ENCODE results near the gene DEAF1. TPM values are rescaled to one million over a fixed set of nuclear protein-coding genes. Genes with fewer than 3 reads are reported as not detected.

DEAF1 gene
- total and polyA plus RNA-seq, 2 of the 13 experiments (the other 11 are each of a cell fraction or from before 2014, with no cell fraction given) = 22.3 to 29.6 TPM

DNA sequence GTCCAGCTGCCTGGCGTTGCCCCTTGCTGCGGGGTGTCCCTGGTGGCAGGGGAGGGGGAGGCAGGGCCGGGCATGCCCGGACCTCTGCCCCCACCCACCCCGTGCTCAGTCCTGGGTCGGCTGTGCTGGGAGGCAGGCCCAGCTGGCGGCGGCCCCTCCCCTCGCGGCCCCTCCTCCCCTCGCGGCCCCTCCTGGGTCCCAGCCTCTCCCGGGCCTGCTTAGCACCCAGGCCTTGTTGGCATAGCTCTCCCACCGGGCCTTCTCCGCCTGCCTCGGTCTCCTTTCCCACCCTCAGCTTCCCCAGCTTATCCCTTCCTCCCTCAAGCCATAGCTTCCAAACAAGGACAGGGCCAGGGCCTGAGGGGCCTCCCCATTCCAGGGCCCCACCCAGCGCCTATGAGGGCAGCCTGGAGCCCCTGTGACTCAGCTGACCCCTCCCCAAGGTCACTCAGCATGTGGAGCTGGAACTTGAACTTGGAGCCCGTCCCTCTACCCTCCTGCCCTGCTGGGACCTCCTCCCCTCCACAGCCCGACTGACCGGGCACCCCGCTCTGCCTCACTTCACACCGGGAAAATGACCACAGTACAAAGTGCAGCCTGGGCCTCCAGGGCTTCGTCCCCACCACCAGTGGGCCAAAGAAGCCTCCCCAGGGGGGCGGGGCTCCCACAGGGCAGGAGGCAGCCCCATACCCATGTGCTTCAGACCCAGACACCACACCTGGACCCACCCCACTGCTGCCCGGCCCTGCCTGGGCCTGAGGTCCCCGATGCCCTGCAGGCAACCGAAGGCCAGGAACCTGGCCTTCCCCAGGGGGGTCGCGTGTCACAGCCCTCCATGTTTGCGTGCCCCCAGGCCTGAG, 12.2 kb upstream of the DEAF1 start (continued):
- TF ChIP-seq, protein P1, sequence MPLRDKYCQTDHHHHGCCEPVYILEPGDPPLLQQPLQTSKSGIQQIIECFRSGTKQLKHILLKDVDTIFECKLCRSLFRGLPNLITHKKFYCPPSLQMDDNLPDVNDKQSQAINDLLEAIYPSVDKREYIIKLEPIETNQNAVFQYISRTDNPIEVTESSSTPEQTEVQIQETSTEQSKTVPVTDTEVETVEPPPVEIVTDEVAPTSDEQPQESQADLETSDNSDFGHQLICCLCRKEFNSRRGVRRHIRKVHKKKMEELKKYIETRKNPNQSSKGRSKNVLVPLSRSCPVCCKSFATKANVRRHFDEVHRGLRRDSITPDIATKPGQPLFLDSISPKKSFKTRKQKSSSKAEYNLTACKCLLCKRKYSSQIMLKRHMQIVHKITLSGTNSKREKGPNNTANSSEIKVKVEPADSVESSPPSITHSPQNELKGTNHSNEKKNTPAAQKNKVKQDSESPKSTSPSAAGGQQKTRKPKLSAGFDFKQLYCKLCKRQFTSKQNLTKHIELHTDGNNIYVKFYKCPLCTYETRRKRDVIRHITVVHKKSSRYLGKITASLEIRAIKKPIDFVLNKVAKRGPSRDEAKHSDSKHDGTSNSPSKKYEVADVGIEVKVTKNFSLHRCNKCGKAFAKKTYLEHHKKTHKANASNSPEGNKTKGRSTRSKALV (CRISPR knock-in tag; IDR thresholded peaks at IDR 0.05) = 0 out of 2 replicates have a peak, but pooled peaks have one; percentile 21
- TF ChIP-seq HOXA3 (CRISPR knock-in tag; IDR thresholded peaks at IDR 0.05) (peak; percentile 59), AKAP8 (CRISPR knock-in tag; IDR thresholded peaks at IDR 0.05) (peak; percentile 93), NR2C2 (CRISPR knock-in tag; IDR thresholded peaks at IDR 0.05; ENCODE audit: borderline replicate concordance) (peak; percentile 95), SNAI1 (CRISPR knock-in tag; IDR thresholded peaks at IDR 0.05; ENCODE audit: borderline replicate concordance) (0 out of 2 replicates have a peak, but pooled peaks have one; percentile 84), THYN1 (CRISPR knock-in tag; IDR thresholded peaks at IDR 0.05; ENCODE audit: borderline replicate concordance, low read depth) (no peak), ZNF331 (CRISPR knock-in tag; IDR thresholded peaks at IDR 0.05) (peak; percentile 30; the same call in 1 of the 2 replicates), SUZ12 (IDR thresholded peaks at IDR 0.05; ENCODE audit: low read depth, low read length) (no peak), ZNF720 (CRISPR knock-in tag; IDR thresholded peaks at IDR 0.05) (no peak), POGZ (CRISPR knock-in tag; IDR thresholded peaks at IDR 0.05) (no peak; the same call in none of the 2 replicates), ZNF10 (CRISPR knock-in tag; IDR thresholded peaks at IDR 0.05; ENCODE audit: borderline replicate concordance, low read depth) (no peak), ZNF563 (CRISPR knock-in tag; IDR thresholded peaks at IDR 0.05) (0 out of 2 replicates have a peak, but pooled peaks have one; percentile 38), RAD21 (CRISPR knock-in tag; IDR thresholded peaks at IDR 0.05) (peak; percentile 44; the same call in 1 of the 2 replicates), REXO4 (CRISPR knock-in tag; IDR thresholded peaks at IDR 0.05; ENCODE audit: borderline replicate concordance) (no peak)
- TF ChIP-seq, protein P2, sequence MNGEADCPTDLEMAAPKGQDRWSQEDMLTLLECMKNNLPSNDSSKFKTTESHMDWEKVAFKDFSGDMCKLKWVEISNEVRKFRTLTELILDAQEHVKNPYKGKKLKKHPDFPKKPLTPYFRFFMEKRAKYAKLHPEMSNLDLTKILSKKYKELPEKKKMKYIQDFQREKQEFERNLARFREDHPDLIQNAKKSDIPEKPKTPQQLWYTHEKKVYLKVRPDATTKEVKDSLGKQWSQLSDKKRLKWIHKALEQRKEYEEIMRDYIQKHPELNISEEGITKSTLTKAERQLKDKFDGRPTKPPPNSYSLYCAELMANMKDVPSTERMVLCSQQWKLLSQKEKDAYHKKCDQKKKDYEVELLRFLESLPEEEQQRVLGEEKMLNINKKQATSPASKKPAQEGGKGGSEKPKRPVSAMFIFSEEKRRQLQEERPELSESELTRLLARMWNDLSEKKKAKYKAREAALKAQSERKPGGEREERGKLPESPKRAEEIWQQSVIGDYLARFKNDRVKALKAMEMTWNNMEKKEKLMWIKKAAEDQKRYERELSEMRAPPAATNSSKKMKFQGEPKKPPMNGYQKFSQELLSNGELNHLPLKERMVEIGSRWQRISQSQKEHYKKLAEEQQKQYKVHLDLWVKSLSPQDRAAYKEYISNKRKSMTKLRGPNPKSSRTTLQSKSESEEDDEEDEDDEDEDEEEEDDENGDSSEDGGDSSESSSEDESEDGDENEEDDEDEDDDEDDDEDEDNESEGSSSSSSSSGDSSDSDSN (CRISPR knock-in tag; IDR thresholded peaks at IDR 0.05) = peak; percentile 87
- TF ChIP-seq, protein P3, sequence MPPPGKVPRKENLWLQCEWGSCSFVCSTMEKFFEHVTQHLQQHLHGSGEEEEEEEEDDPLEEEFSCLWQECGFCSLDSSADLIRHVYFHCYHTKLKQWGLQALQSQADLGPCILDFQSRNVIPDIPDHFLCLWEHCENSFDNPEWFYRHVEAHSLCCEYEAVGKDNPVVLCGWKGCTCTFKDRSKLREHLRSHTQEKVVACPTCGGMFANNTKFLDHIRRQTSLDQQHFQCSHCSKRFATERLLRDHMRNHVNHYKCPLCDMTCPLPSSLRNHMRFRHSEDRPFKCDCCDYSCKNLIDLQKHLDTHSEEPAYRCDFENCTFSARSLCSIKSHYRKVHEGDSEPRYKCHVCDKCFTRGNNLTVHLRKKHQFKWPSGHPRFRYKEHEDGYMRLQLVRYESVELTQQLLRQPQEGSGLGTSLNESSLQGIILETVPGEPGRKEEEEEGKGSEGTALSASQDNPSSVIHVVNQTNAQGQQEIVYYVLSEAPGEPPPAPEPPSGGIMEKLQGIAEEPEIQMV (CRISPR knock-in tag; IDR thresholded peaks at IDR 0.05; ENCODE audit: low read depth) = peak; percentile 14; the same call in 1 of the 2 replicates
- TF ChIP-seq, protein P4, sequence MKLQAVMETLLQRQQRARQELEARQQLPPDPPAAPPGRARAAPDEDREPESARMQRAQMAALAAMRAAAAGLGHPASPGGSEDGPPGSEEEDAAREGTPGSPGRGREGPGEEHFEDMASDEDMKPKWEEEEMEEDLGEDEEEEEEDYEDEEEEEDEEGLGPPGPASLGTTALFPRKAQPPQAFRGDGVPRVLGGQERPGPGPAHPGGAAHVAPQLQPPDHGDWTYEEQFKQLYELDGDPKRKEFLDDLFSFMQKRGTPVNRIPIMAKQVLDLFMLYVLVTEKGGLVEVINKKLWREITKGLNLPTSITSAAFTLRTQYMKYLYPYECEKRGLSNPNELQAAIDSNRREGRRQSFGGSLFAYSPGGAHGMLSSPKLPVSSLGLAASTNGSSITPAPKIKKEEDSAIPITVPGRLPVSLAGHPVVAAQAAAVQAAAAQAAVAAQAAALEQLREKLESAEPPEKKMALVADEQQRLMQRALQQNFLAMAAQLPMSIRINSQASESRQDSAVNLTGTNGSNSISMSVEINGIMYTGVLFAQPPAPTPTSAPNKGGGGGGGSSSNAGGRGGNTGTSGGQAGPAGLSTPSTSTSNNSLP (IDR thresholded peaks at IDR 0.05; ENCODE audit: low read depth, low read length) = no peak
